HG02981 (cell line): ENCODE data around the gene EPB41L1.

Experiments used
- ATAC-seq: cut with Tn5 transposase; IDR thresholded peaks from one replicate; pipeline ENCODE4 v1.9.1; 2021; ENCODE audit warnings: mild to moderate bottlenecking, moderate library complexity; ENCODE audit not compliant: unreplicated experiment

Gene EPB41L1

DNA sequence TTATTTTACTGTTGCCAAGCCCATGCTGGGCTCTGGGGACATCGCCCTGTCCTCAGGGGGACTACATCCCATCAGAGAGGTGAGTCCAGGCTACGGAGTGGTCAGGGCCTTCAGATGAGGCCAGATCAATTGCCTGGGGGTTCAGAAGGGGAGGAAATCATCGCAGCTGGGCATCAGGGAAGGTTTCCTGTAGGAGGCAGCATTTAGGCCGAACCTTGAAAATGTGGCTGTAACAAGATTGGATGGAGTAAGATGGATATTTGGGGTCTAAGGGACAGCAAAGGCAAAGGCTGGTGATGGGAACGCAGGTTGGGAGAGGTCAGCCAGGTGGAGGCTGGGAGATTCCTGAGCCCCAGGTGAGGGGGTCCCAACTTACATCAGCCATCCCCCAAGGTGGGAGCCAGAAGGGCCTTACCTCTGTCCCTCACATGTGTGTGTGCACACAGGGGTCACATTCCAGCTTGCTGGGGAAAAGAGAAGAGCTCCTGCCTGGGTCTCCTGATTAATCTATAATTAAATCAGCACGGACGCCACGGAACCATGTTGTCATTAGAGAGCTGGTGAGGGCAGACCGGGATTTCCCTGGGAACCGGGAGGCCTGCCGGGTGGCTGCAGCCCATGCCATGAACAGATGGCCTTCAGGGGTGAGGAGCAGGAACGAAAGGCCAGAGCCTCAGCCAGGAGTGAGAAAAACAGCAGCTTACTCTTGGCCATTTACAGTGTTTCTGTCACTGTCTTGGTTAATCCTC lies 121.1 kb downstream of the EPB41L1 start:
- no peak for ATAC-seq

DNA sequence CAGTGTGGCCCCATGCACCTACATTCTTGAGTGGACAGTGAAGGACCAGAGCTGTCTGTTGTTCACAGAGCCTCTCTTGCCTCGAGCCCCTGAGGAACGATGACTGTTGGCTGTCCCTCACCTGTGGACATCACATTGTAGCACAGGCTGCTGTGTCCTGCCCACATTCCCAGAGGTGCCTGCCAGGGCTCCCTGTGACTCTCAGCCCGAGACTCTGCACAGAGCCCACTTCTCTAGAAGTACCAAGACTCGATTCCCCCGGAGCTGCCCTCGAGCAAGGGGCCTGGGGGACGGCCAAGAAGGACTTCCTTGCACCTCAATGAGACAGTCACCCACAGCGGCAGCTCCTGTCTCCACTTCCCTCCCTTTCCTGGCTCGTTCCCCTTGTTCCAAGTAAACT lies 123.0 kb downstream of the EPB41L1 start:
- ATAC-seq = no peak

DNA sequence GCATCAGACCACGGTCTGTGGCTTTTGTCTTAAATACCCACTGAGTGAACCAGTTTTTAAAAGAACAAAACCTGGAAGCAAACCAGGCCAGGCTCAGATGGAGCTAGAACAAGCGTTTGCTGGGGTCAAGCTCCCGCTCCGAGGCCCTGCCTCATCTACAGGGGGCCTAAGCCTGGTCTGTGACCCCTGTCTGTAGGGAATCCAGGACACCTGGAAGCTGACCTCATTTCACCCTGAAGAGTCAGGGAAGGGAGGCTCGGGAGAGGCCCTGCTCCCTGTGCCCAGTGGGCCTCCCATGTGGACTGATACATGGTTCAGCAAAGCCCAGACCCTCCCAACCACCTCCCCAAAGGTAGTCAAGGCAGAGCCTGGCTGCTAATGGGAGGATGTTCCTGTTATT lies 124.8 kb downstream of the EPB41L1 start:
- no peak for ATAC-seq

GRCh38 chr20:36279776-36280175 lies 125.2 kb downstream of the EPB41L1 start:
- ATAC-seq = no peak

GRCh38 chr20:36281785-36282380 lies 127.3 kb downstream of the EPB41L1 start:
- ATAC-seq = no peak
